Activated CD8-positive, alpha-beta memory T cell treated with anti-CD3 and anti-CD28 coated beads, Interleukin-2, amount 50 U/mL, for 48 hours (primary cell): ENCODE measurements around the gene CELF2.
A peak's percentile ranks its signal among the peaks of the same experiment; 100 is the strongest.

Experiments used
- DNase-seq: peaks from one replicate; pipeline ENCODE4 v3.0.0-alpha.2; 2020

The CELF2 gene

DNA sequence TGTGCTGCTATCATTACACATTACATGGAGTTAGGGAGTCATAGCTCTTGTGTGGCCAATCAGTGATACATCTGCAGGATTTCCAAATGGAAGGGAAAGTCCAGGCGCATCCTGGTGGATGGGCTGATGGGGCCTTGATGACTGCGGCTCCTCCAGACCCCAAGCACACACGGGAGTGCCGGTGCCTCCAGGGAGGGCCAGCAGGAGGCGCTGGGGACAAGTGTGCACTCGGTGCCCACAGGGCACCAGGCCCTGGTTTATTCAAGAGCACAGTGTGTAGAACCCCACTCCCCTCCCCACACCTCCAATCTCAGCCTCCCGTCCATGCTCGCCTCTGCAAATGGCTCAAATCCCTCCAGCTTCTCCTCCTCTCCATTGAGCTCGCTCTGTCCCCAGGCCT is 349.8 kb downstream of the CELF2 start:
- DNase-seq: no peak

DNA sequence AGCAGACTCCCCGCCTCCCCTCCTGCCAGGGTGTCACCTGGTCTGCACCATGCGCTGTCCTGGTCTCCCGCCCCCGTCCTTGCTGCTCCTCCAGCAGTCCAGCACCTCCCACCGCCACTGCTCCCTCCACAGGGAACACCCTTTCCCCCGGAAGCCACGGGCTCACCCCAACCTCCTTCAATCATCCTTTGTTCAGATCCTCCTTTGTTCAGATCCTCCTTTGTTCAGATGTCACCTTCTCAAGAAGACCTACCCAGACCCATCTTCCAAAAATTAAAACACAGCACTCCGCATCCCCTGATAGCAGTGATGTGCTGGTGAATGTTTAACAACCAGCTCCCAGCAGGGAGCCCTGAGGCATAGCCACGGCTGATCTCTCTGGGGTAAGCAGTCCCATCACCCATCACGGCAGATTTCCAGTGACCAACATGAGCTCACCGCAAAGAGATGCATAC is 356.1 kb downstream of the CELF2 start:
- no peak for DNase-seq

DNA sequence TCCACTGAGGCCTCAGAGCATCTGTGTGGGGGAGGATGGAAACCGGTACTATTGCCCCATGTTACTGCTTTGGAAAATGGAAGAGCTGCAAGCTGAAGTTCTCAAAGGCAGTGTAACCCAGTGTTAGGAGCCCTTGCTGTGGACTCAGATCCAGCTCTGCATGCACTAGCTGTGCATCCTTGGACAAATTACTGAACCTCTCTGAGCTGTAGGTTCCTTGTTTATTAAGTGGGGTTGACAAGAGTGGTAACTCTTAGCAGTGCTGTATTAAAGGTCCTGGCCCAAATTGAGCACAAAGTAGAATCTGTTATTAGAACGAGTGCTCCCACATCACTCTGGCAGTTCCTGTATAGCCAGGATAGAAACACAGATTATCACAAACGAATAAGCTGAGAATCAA is 359.6 kb downstream of the CELF2 start:
- no peak for DNase-seq

DNA sequence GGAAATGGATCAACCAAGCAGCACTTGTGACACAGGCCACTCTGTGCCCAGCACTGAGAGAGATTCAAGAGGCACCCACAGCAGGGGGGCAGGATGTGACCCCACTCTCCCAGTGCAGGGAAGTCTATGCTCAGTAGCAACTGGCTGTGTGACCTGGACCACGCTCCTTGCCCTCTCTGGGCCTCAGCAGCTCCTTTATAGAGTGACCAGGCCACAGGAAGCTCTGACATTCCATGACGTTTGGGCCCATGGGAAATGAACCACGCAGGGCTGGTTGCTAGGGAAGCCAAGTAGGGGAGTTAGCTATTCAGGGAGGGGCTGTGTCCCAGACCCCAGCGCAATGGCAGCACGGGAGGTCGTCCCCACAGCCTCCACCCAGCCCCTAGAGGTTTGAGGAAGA is 361.2 kb downstream of the CELF2 start:
- no peak for DNase-seq

DNA sequence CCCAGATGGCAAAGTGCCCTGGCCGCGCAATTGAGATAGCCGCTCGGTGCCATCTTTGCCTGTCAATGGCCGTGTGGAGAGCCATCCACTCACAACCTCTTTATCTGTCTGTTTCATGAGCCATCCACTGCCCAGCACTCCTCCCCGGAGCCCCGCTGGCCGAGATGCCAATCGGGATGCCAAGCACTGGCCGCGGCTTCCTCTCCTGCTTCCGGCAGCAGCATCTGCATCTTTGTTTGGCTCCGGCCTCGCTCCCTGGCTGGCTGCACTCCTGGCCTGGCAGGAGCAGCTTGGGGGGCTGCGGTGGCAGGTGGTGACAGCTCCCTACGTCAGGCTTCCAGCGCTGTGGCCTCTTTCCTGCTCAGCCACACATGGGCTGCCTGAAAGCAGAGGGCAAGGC is 362.1 kb downstream of the CELF2 start:
- DNase-seq: no peak

GRCh38 chr10:11381023-11381422 is 363.4 kb downstream of the CELF2 start:
- DNase-seq: peak; percentile 70

DNA sequence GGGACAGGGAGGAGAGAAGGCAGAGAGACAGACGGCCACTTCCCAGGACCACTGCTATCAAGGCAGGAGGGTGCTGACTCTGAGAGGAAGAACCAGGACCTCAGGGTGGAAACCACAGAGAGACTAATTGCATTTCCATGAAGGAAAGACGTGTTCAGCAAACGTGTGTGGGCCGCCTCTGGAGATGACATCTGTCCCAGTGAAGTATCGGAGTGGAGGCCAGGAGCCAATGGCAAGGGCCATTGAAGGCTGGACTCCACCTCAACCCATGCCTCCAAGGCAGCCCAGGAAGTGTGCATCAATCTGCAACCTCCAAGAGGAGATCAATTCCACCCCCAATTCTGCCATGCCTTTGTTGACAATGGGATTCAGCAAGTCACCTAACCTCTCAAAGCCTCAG is 363.8 kb downstream of the CELF2 start:
- no peak for DNase-seq

- no peak for DNase-seq
These were observed 364.5 kb downstream of the CELF2 start for GRCh38 chr10:11382187-11382586.

GRCh38 chr10:11386044-11386443 is 368.4 kb downstream of the CELF2 start:
- no peak for DNase-seq
